ENCODE results near the gene CACNA2D1.

The CACNA2D1 gene

DNA sequence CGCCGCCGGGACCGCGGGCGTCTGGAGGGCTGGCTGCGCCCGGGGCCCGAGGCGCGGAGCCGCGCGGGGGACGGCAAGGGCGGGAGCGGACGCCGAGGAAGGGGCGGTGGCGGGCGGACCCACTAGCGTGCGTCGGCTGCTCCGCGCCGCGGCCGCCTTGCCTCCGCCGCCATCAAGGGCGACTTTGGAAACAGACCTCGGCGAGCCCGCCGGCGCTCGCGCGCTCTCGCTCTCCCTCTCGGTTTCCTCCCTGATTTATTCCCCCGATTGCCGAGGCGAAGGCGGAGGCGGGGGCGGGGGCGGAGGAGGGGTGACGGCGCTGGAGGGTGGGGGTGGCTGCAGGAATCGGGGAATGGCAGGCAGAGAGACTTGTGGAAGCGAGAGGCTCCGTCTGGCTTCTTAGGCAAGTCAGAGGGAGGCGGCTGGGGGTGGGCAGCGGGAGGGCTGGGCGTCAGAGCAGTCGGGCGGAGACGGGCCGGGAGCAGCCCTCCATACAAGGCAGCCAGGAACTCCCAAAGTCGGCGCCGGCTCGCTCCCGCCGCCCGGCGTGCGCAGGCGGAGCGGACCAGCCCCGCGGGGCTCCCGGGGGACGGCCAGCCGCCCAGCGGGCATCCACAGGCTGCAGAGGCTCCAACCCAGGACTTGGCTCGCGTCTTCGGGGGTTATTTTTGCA is at the start of gene CACNA2D1:
CACNA2D1 (minus strand) TSS at position 231 of the 673 bp plus-strand sequence.
- DNase-seq, result peak; percentile 79 to 82

DNA sequence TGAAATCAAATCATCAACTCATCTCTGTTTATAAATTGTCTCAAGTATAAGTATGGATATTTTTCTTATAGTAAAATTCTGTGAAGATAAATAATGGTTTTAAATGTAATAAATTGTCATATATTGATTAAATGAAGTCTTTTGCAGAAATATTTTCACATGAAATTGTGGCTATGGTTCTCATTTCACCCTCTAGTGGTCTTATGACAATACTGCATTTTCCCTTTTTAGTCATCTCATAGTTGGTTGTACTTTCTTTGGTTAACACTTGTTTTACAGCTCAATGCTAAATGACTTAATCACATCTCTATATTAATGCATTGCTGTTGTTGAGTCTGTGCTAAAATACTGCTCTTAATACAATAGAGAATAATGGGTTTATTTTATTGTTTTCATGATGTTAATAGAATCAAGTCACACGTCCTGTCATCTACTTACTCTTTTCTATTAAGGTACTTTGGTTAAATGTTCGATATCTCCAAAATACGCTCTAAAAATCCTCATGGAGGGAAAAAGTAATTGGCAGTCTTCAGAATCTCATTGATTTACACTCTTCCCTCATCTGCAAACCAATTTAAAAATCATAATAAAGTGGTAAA is 38.0 kb upstream of the CACNA2D1 start:
- peak in 1 of 2 experiments; percentile 25 for DNase-seq

DNA sequence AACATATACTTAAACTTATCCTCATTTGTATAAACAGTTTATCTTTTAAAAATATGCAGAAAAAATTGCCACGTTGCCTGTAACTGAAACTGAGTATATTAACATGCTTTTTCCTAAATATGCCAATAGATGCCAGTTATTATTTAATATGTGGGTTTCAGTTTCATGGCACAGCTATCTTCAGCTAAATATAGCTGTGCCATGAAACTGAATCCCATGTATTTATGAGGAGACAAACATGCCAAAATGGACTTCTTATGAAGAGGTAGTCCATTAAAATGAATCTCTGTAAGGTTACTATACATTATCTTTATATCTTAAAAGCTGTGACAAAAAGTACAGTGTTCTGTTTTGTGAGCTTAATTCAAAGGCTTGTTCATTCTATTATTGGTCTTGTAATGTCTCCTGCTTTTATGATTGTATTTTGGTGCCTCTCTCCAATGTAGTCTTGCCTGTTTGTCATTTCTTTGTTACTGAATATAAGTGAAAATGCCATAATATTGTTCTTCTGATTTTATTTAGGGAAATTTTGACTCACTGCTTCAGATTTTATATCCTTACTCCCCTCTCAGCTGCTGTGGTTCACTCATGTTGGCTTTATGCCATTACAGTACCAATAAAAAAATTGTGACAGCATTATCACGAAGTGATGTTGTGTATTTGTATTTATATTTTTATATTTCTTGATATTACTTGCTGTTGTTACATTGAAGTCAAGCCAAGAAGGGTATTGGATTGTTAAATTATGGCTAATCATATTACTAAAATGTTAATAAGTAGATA is 34.3 kb upstream of the CACNA2D1 start:
- no peak for DNase-seq

DNA sequence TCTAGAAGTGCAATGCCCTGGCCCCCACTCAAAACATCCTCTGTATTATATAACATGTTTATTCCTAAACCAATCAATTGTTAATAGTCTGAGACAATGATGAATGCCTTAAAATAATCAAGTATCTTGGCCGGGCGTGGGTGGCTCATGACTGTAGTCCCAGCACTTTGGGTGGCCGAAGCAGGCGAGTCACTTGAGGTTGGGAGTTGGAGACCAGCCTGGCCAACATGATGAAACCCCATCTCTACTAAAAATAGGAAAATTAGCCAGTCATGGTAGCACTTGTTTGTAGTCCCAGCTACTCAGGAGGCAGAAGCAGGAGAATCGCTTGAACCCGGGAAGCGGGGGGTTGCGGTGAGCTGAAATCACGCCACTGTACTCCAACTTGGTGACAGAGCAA is 29.4 kb upstream of the CACNA2D1 start:
- no peak for DNase-seq

DNA sequence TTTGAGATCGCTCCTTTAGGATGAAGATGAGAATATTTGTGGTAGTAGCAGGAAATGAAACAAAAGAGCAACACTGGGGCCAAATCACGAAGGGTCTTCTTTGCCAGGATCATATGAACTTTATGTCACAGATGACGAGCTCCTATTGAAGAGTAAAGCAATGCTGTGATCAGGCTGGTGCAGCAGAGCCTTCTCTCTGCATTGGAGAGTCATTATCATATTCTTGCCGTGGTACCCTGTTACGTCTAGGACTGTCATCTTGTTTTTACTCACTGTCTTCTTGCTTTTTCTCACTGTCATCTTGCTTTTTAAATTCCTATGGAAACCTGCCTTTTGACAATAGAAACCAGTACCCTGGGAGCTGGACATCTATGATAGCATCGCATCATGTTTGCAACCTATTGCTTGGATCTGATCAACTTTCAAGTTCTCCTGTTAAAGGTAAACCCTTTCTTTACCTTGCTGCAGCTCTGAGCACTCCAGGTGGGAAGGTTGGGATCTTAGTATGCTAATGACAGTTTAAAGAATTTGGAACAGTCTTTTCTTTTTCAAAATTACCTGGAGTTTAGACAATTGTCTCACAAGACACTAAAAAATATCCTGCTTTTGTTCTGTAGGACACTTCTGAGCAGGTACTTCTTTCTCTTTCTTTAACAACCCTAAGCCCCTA is 27.9 kb upstream of the CACNA2D1 start:
- no peak for DNase-seq

DNA sequence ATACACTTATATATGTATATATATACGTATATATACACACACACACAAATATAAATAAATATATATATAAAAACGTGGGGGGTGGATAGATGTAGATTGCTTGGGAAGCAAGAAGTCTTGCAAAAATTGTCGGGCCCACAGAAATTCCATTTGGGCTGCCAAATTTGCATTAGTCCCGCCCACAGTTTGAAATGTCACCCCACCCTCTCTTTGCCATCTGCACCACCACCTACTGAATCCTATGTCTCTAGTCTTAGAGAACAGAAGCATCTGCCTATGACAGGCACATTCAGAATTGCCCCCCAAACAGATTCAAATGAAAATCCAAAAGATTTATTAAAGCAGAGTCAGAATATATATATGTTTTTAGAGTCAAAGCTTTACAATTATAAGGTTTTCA is 25.6 kb upstream of the CACNA2D1 start:
- DNase-seq, result no peak

DNA sequence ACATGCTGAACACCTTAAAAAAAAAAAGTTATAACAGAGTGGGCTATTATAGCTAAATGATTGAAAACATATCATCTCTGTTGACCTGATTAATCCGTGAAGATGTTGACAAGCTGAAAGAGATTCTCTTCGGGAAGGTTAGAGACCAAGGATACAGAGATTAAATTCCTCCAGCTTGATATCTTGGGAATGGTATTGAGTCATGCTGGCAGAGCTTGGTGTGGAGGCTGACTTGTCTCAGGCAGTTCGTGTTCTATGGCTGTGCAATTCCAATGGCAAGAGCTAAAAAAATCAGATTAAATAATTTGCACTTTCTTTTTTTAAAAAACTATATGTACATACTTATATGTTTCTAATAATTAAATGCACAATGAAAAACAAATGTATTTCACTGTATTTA is 24.9 kb upstream of the CACNA2D1 start:
- no peak for DNase-seq

DNA sequence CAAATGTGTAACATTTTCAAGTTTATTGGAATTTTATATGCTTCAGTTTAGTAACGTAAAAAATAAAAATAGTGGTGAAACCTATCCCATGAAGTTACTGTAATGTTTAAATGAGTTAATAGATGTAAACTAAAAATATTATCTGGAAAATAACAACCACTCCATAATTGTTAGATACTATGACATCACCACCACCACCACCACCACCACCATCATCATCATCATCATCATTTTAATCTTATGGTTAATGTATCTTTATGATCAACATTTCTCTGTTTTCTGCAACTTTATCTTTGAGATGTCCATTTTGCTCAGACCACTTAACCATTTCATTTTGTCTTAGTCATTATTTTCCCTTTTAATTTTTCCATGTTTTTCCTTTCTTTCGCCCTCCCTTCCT is 23.4 kb upstream of the CACNA2D1 start:
- DNase-seq, result no peak

DNA sequence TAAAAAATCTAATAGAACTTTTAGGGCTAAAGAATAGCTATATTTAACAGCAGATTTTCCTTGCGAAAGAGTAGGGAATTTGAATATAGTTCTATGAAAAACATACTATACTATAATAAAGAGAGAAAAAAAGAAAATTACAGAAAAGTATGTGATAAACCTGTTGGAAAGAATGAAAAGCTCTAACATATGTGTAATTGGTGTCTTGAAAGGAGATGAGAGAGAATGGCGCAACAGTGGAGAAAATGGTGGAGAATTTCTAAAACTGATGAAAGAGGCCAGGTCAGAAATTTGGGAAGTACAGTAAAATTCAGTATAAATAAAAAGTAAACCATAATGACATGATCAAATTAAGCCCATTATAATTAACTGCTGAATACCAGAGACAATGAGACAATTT is 20.8 kb upstream of the CACNA2D1 start:
- no peak for DNase-seq

DNA sequence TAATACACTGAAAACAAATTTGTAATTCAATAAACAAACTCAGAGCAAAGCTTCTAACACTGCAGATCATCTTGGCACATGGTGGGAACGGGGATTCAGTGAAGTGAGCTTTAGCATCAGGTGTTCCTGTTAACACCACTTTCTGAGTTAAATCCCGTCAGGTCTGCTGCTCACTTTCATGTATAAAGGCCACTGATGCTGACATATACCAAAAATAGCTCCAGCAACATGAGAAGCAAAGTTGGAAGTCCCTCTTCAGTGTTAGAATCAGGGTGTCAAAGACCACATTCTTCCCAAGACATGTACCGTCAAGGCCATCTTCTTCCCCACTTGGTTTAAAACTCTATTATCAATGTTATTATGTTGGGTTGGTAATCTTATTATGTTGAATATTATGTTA is 11.7 kb upstream of the CACNA2D1 start:
- no peak for DNase-seq

DNA sequence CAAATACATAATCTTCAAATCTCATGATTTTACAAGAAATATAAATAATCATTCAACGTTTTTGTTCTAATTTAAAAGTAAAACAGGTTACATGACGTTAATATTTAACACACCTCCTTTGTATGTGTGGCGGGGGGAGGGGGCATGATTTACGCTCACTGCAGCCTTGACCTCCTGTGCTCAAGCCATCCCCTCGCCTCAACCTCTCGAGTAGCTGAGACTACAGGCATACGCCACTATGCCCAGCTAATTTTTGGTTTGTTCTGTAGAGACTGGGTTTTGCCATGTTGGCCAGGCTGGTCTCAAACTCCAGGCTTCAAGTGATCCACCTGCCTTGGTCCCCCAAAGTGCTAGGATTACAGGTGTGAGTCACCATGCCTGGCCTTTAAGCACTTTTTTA is 7.2 kb upstream of the CACNA2D1 start:
- DNase-seq, result no peak

DNA sequence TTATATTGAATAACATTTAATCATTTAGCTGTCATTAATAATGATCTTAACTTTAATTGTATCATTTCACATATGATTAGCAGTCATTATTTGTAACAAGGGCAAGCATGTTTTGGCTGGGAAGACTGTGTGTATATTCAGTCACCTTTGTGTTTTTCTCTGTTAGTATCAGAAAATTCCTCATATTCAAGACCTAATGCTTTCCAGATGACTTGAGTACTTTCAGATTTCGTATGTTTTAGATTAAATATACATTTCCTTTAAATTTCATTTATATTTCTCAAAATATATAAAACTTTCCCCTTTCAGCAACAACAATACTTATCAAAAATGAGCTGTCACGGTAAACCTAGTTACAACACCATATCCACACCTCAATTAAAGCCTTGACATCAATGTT is 6.3 kb upstream of the CACNA2D1 start:
- no peak for DNase-seq

DNA sequence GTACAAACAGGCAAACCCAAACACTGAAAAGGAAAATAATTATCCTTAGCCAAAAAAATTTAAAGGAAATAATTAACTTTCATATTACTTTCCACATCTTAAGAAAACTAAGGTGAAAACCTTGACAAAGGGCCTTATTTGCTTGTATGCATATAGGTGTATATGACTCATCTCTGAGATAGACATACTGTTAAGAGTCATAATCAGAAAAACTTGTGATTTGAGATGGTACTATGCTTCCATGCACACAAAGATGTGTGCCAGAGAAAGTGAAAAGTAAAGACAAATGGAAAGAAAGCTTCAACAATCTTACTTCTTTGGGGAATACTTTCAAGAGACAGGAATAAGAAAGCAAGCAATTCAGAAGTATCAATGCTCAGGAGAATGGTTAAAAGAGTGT is 3.3 kb upstream of the CACNA2D1 start:
- no peak for DNase-seq

DNA sequence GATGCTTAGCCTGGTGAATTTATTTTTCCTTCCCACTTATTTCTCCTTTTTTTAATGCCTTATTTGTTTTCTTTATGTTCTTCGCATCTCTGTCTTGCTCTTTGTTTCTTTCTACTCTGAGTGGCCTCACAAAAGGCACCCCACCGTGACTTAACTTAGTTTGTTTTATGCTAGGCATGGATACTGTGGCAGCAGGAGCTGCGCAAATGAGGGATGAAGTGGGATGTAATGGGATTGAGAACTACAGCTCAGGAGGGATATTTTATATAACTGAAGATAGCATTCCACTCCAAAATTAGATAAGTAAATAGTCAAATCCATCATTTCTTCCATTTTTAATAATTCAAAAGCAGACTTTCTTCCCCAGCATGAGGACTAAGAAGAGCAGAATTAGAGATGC is 1.7 kb upstream of the CACNA2D1 start:
- DNase-seq, result no peak

DNA sequence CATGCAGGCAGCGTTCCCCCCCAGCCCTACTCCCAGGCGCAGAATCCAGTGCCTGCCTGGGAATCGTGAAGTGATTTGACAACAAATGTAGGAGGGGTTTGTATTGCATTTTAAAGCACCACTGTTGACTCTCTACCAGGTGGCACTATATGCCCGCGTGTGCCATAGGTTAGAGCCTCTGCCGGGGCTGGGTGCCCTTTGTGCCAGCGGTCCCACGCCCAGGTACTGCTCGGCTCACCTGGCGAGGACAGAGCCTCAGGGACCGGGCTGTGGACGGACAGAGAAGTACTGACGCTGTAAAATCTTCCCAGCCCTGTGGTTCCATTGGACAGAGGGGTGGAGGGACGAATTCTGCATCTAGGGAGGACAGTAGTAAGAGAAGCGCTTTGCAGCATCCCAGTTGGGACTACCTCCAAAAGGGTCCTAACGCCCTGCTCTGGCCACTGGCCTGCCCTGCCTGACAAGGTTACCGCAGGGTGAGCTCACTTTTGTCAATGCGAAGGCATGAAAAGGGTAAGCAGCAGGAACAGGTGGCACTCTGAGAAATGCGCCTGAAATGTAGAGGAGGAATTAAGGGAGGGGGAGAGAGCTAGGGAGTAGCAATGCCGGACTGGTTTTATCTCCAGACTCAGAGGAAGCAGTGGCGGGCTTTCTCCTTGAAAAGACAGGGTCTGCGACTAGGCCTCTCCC is 788 bp upstream of the CACNA2D1 start:
- peak in 1 of 2 experiments; percentile 82 for DNase-seq

DNA sequence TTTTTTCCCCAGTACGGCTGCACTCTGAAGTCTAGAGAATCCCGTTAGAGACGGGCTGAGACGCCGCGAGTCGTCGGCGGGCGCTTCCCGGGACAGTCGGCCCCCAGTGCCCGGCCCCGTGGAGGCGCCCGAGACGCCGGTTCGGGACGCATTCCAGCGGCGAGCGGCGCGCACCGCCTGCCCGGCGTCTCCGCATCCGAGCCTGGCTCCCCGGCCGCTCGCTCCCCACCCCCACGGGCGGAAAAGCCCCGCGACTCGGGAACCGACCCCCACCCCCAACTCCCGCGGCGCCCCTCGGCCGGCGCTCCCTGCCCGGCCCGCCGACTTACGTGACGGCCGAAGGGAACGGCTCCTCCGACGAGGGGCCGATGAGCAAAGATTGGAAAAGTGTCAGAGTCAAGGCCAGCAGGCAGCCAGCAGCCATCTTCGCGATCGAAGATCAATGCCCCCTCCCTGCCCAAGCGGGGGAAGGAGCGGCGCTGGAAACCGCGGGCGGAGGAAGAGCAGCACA is 486 bp downstream of the CACNA2D1 start:
- no peak for DNase-seq

DNA sequence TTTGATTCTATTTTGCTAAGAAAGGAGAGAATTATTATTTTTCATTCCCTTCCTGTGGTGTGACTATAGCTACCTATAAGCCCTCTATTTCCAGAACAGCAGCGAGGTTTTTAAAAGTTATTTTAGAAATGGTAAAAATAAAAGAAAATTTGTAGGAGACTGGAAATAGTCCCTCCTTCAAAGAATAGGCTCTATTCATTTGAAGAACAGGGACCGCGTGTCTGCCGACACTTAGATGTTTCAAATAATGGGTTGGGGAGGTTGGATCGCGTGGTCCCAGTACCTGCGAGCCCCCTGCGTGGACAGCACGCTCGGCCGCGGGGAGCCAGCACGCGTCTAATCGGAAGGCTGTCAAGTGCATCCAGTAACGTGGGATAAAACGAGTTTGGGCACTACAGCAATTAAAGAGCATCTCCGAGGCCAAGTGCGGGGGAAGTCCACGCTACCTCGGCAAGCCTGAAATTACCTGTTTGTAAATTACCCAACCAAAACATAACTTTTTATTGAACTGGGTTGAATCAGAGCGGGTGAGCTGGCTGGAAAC is 1.0 kb downstream of the CACNA2D1 start:
- peak in 1 of 2 experiments; percentile 22 for DNase-seq

DNA sequence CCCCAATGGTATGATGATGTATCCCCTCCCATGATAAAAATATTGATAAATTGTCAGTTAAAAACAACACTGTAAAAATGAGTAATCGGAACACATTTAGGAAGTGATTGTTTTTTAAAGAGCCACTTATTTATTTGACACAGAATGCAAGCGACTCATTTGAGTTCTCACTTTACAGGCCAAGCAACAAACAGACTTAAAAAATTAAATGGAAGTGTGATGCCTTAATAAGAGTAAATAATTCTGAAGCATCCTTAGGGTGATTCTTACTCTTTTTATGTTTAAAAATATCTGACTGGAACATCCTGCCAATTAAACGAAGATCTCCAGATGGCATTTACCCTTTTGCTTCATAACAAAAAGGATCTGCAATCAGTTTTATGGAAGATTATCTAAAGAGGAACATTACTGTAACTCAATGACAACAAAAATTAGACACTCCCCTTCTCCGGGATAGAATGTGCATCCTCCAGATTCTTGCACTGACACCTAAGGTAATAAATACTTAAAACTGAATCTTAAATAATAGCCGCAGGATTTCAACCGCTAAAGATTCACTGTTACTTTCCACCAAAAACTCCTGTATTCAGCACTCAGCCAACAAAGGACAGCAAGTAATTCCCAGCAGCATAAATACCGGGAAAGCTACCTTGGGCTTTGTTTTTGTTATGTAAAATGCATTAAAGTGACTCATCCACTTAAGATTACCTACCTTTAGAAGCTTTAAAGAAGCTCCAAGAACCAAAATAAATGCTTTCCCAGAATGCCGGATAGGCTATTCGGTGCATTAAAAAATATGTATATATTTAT is 1.7 kb downstream of the CACNA2D1 start:
- DNase-seq, result no peak

DNA sequence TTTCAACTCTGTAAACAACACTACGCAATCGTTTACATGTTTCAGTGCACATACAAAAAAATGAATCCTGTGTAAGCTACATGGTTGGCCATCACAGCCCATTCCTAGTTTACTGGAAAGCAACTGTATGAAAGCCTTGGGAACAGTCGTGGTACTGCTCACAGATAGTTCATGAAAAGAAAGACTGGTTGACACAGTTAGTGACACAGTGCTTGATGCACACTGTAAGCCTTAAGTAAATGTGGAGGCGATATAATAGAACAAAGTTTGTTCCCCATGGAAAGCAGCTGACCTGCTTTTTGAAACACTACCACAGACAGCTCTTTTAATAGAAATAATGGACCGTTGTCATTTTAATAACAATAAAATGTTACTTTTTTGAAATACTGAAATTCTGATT is 5.1 kb downstream of the CACNA2D1 start:
- DNase-seq, result no peak

DNA sequence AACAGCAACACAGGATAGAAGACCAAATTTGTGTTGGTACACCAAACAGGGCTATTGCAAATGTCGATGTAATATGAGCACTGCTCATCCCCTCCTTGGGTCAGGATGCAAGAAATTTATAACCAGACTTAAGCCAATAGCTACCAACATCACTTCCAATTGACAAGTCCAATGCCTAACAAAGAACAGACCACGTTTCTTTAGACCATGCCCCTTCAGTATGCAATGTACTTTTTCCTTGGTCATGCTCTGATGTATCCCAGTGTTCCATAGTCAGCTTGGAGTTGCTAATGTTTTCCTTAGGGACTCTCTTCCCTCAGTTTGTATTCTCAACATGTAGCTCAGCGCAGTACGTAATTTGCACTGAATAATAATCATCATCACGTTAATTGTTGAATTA is 7.8 kb downstream of the CACNA2D1 start:
- DNase-seq, result no peak

DNA sequence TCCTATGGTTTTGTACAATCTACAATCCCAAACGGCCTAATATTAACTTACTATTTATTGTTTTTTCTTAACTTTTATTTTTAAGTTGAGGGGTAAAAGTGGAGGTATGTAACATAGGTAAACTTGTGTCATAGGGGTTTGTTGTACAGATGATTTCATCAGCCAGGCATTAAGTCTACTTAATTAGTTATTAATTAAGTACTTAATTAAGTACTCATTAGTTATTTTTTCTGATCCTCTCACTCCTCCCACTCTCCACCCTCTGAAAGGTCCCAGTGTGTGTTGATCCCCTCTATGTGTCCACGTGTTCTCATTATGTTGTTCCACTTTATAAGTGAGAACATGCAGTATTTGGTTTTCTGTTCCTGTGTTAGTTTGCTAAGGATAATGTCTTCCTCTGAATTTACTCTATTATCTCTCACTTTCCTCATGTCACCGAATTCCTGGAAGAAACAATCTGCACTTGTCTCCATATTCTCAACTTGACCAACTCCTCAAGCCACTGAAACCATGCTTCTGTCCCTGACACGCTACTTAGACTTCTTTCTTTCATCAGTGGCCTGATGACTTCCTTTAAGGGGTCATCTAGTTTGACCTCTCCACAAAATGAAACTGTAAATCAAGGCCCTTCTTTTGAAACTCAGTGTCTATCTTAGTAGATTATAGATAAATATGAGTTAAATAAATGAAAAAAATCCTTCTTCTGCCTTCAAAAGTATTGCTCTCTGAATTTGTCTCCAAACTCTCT is 9.1 kb downstream of the CACNA2D1 start:
- no peak for DNase-seq
